B cell (primary cell): ENCODE results near the gene DKKL1. TPM values are rescaled to one million over a fixed set of nuclear protein-coding genes. Genes with fewer than 3 reads are reported as not detected.
"Not testable (repeated sequence)": the region's sequence is repeated elsewhere in the genome, so short reads cannot be mapped to it uniquely, and the experiment has no call there.

ENCODE experiments used
- ATAC-seq: fragments of 200-7000 bp; cut with Tn5 transposase; one replicate; pipeline ENCODE4 v1.10.0; 2021; ENCODE audit warnings: low read depth, mild to moderate bottlenecking, moderate number of reproducible peaks, moderate library complexity
- CTCF ChIA-PET: fragments of 350-600 bp; sonication (Branson Sonifier 250); formaldehyde crosslinking; loops from one replicate; lab custom pipeline; 2021; ENCODE audit warnings: antibody characterized with exemption, inconsistent platforms; lab: Charles Lee
- POLR2A ChIA-PET: fragments of 350-600 bp; sonication (Branson Sonifier 250); formaldehyde crosslinking; loops from one replicate; lab custom pipeline; 2021; ENCODE audit warnings: antibody characterized with exemption; lab: Charles Lee
- DNase-seq: peaks from one replicate; pipeline ENCODE4 v3.0.0; 2013
- H2AFZ ChIP-seq: 2 replicates; pipeline ENCODE4 v1.6.1; 2012; ENCODE audit warnings: mild to moderate bottlenecking, low read depth, low read length; ENCODE audit not compliant: insufficient read depth, poor library complexity, severe bottlenecking
- H3K27ac ChIP-seq, 2 donors: 1 replicate in 1 of 2; 2 replicates in 1 of 2; pipeline ENCODE4 v1.5.1; 2012 to 2013; ENCODE audit warnings: low read length in 2 of 2, mild to moderate bottlenecking in 2 of 2, moderate library complexity in 1 of 2
- H3K27me3 ChIP-seq, 4 experiments: fragments of 200-600 bp in 1 of 4; sonication (generic) in 1 of 4; replicated peaks in 1 of 4; 1 replicate in 2 of 4; 2 replicates in 2 of 4; pipeline versions ENCODE4 v1.6.1 to v1.7.0; 2013 to 2016; ENCODE audit warnings: low read length in 3 of 4, mild to moderate bottlenecking in 2 of 4, mixed read lengths in 1 of 4, moderate library complexity in 1 of 4; ENCODE audit not compliant: insufficient read depth in 4 of 4, control insufficient read depth in 3 of 4; ENCODE audit errors: control extremely low read depth in 1 of 4
- H3K36me3 ChIP-seq, 2 experiments: replicated peaks in 1 of 2; 1 replicate in 1 of 2; 2 replicates in 1 of 2; pipeline versions ENCODE4 v1.6.1 to v1.7.1; 2013; ENCODE audit warnings: low read length in 1 of 2; ENCODE audit not compliant: insufficient read depth in 2 of 2, control insufficient read depth in 1 of 2; ENCODE audit errors: control extremely low read depth in 1 of 2, extremely low read depth in 1 of 2
- H3K4me1 ChIP-seq, 2 donors: fragments of 200-600 bp in 1 of 2; sonication (generic) in 1 of 2; 1 replicate in 1 of 2; 2 replicates in 1 of 2; pipeline versions ENCODE4 v1.5.1 to v1.6.1; 2013 to 2017; ENCODE audit warnings: low read length in 2 of 2; ENCODE audit not compliant: control insufficient read depth in 2 of 2, insufficient read depth in 2 of 2
- H3K4me2 ChIP-seq: replicated peaks from 2 replicates; pipeline ENCODE3; 2012; ENCODE audit warnings: mild to moderate bottlenecking, low read depth, low read length; ENCODE audit not compliant: poor library complexity, severe bottlenecking
- H3K4me3 ChIP-seq, 5 experiments: fragments of 200-600 bp in 1 of 5; sonication (generic) in 1 of 5; 1 replicate in 3 of 5; 2 replicates in 2 of 5; pipeline versions ENCODE4 v1.5.1 to v1.7.0; 2011 to 2016; ENCODE audit warnings: low read length in 4 of 5, mild to moderate bottlenecking in 4 of 5, low read depth in 2 of 5, control low read depth in 1 of 5, moderate library complexity in 1 of 5; ENCODE audit not compliant: insufficient read depth in 1 of 5; ENCODE audit errors: control extremely low read depth in 1 of 5, extremely low read depth in 1 of 5
- H3K79me2 ChIP-seq: fragments of 200-600 bp; sonication (generic); one replicate; pipeline ENCODE4 v1.6.0; 2016; ENCODE audit warnings: low read length; ENCODE audit not compliant: control insufficient read depth, insufficient read depth
- H3K9ac ChIP-seq: fragments of 200-600 bp; sonication (generic); 2 replicates; pipeline ENCODE4 v1.6.1; 2017; ENCODE audit warnings: mild to moderate bottlenecking, low read length, moderate library complexity
- H3K9me3 ChIP-seq, 3 donors: one replicate each; pipeline versions ENCODE4 v1.6.1 to v1.7.1; 2013; ENCODE audit warnings: low read length in 2 of 3; ENCODE audit not compliant: control insufficient read depth in 2 of 3, insufficient read depth in 1 of 3; ENCODE audit errors: control extremely low read depth in 1 of 3
- H4K20me1 ChIP-seq: 2 replicates; pipeline ENCODE4 v1.6.0; 2012; ENCODE audit warnings: mild to moderate bottlenecking, low read length; ENCODE audit not compliant: insufficient read depth, control insufficient read depth, poor library complexity, severe bottlenecking
- H3K27ac Mint-ChIP-seq: one replicate; pipeline ENCODE4 v1.8.0; 2021; ENCODE audit warnings: mixed read lengths
- H3K27me3 Mint-ChIP-seq: one replicate; pipeline ENCODE4 v1.8.0; 2021; ENCODE audit warnings: mixed read lengths
- H3K4me1 Mint-ChIP-seq: one replicate; pipeline ENCODE4 v1.8.0; 2021; ENCODE audit warnings: mixed read lengths
- H3K4me3 Mint-ChIP-seq: one replicate; pipeline ENCODE4 v1.8.0; 2021; ENCODE audit warnings: mixed read lengths
- H3K9me3 Mint-ChIP-seq: one replicate; pipeline ENCODE4 v1.8.0; 2022; ENCODE audit warnings: mixed read lengths; ENCODE audit not compliant: insufficient read depth
- CTCF ChIP-seq: fragments of 200-600 bp; IDR thresholded peaks from one replicate; pipeline ENCODE4 v1.8.0; 2022; ENCODE audit warnings: antibody characterized with exemption, mild to moderate bottlenecking
- EZH2 ChIP-seq: IDR thresholded peaks from 2 replicates; pipeline ENCODE4 v1.6.1; 2012; ENCODE audit warnings: borderline replicate concordance, low read depth, mild to moderate bottlenecking, moderate library complexity, low read length; ENCODE audit not compliant: insufficient read depth, poor library complexity, severe bottlenecking
- WGBS: methylation state at CpG from one replicate; pipeline ENCODE4 v1.1.5; 2013; ENCODE audit warnings: missing lambda C conversion rate; ENCODE audit not compliant: insufficient coverage; 5-methylcytosine and 5-hydroxymethylcytosine counted together
- intact Hi-C: fragments of 100-400 bp; cut with micrococcal nuclease; formaldehyde crosslinking; loops from one replicate; pipeline ENCODE4 v1.10.0; 2022
- polyA plus RNA-seq: library from polyadenylated mRNA; depleted of rRNA; stranded (reverse); fragments of >200 nt; gene quantifications from 2 replicates; pipeline ENCODE4 v1.2.3, GENCODE V29; 2012
- total RNA-seq, 2 donors: library from RNA; stranded (reverse); fragments of 120-200 nt in 1 of 2; gene quantifications; 1 replicate in 1 of 2; 2 replicates in 1 of 2; pipeline versions ENCODE4 v1.2.3 to v1.2.4, GENCODE V29; 2013 to 2022

DKKL1 gene
- total and polyA plus RNA-seq, 2 donors (not counting 1 experiment from before 2014, with no cell fraction given) = 1.2 to 1.6 TPM

GRCh38 chr19:49371184-49371583 is 7.5 kb downstream of the DKKL1 start:
- ChIA-PET CTCF (interaction anchor here (0.6 to 1.1 kb wide), 2 partner anchors 70 to 176 kb away, joined by 3 read pairs; no protein-coding TSS in a partner anchor), POLR2A (interaction anchor here (0.6 kb wide), 1 partner anchor 40 kb away, joined by 5 read pairs; no protein-coding TSS in a partner anchor)
- TF ChIP-seq CTCF = no peak
- TF ChIP-seq EZH2 = no peak
- Histone ChIP-seq H3K79me2 (no peaks in the 10 kb centered on the region), H3K9me3 (peaks cover 0 to 22% (median 13%) of the 10 kb centered on the region in 3 donors), H3K36me3 (no peaks in the 10 kb centered on the region), H3K4me1 (peaks cover 0 to 1% of the 10 kb centered on the region in 2 donors), H3K27me3 (no peaks in the 10 kb centered on the region), H3K4me3 (no peak overlapping the region), H3K27ac (no peak overlapping the region), H4K20me1 (no peaks in the 10 kb centered on the region), H3K4me2 (no peak overlapping the region), H2AFZ (no peak overlapping the region), H3K9ac (no peak overlapping the region)
- intact Hi-C loops = no loop called here
- WGBS = 40% methylated on average over 1 of the region's 3 CpGs
- peaks cover 4% of the 10 kb centered on the region for H3K9me3 Mint-ChIP-seq
- DNase-seq = no peak
- H3K27me3 Mint-ChIP-seq = no peaks in the 10 kb centered on the region
- no peaks in the 10 kb centered on the region for H3K4me1 Mint-ChIP-seq
- no peak for ATAC-seq
- H3K4me3 Mint-ChIP-seq = no peak overlapping the region
- H3K27ac Mint-ChIP-seq = no peak overlapping the region

- H3K9me3 Mint-ChIP-seq, ATAC-seq, H3K4me1 ChIP-seq, H3K4me3 ChIP-seq, H3K4me2 ChIP-seq, H3K27ac Mint-ChIP-seq, H3K9ac ChIP-seq, H3K27me3 ChIP-seq, DNase-seq, H3K27me3 Mint-ChIP-seq, H2AFZ ChIP-seq, H3K4me1 Mint-ChIP-seq, H3K79me2 ChIP-seq, intact Hi-C loops, H4K20me1 ChIP-seq, H3K27ac ChIP-seq, H3K36me3 ChIP-seq, H3K4me3 Mint-ChIP-seq: not testable (repeated sequence)
- 90% methylated on average over 1 of the region's 3 CpGs for WGBS
- POLR2A ChIA-PET = interaction anchor here (1.0 kb wide), 1 partner anchor 28 kb away, joined by 4 read pairs; no protein-coding TSS in a partner anchor
- H3K9me3 ChIP-seq = peaks cover 0 to 18% (median 13%) of the 10 kb centered on the region in 3 donors
- CTCF ChIA-PET = interaction anchor here (0.7 to 1.7 kb wide), 2 partner anchors 18 to 67 kb away, joined by 3 to 5 read pairs; no protein-coding TSS in a partner anchor
Observed at GRCh38 chr19:49373174-49373573, 9.5 kb downstream of the DKKL1 start.
